SK-N-SH (cell line): ENCODE results near the gene MYOM1. TPM values are rescaled to one million over a fixed set of nuclear protein-coding genes. Genes with fewer than 3 reads are reported as not detected.

ENCODE experiments used
- CTCF ChIA-PET: fragments of 300-600, 350-600 bp; formaldehyde crosslinking; extraction: SDS; loops from one replicate; lab custom pipeline; 2021; lab: Yijun Ruan, JAX
- POLR2A ChIA-PET: fragments of 350-600 bp; sonication (Branson Sonifier 250); formaldehyde crosslinking; extraction: SDS; loops from one replicate; lab custom pipeline; 2020; ENCODE audit warnings: antibody characterized with exemption, inconsistent platforms; lab: Yijun Ruan, JAX
- DNase-seq: peaks from one replicate; pipeline ENCODE4 v3.0.0; 2012
- H2AFZ ChIP-seq: fragments of 200-600 bp; sonication (generic); 2 replicates; pipeline ENCODE4 v1.8.1; 2016; ENCODE audit warnings: antibody characterized with exemption, mild to moderate bottlenecking, low read depth
- H3F3A ChIP-seq: fragments of 200-600 bp; sonication (generic); replicated peaks from 2 replicates; pipeline ENCODE3; 2016; ENCODE audit warnings: antibody characterized with exemption, mild to moderate bottlenecking; ENCODE audit not compliant: insufficient read depth
- H3K27ac ChIP-seq, 2 experiments: fragments of 200-500 bp in 1 of 2; fragments of 200-600 bp in 1 of 2; sonication (Bioruptor generic) in 1 of 2; sonication (generic), shearing (Covaris generic) in 1 of 2; 2 replicates each; pipeline versions ENCODE4 v1.5.1 to v1.6.1; 2014 to 2016; ENCODE audit warnings: low read depth in 2 of 2, inconsistent platforms in 1 of 2, low read length in 1 of 2, mild to moderate bottlenecking in 1 of 2, mixed read lengths in 1 of 2
- H3K27me3 ChIP-seq: fragments of 200-600 bp; sonication (generic), shearing (Covaris generic); 2 replicates; pipeline ENCODE4 v1.6.1; 2016; ENCODE audit warnings: mixed run types; ENCODE audit not compliant: insufficient read depth
- H3K36me3 ChIP-seq, 2 experiments: fragments of 200-500 bp in 1 of 2; fragments of 200-600 bp in 1 of 2; sonication (Bioruptor generic) in 1 of 2; sonication (generic) in 1 of 2; replicated peaks in 1 of 2; 2 replicates each; pipeline versions ENCODE3 to v1.5.1; 2014 to 2016; ENCODE audit warnings: low read length in 1 of 2, mild to moderate bottlenecking in 1 of 2; ENCODE audit not compliant: insufficient read depth in 2 of 2, control insufficient read depth in 1 of 2
- H3K4me1 ChIP-seq, 2 experiments: fragments of 200-500 bp in 1 of 2; fragments of 200-600 bp in 1 of 2; sonication (Bioruptor generic) in 1 of 2; sonication (generic), shearing (Covaris generic) in 1 of 2; 2 replicates each; pipeline versions ENCODE4 v1.5.1 to v1.6.1; 2014 to 2016; ENCODE audit warnings: low read depth in 1 of 2, low read length in 1 of 2, mixed run types in 1 of 2; ENCODE audit not compliant: insufficient read depth in 2 of 2, control insufficient read depth in 1 of 2
- H3K4me2 ChIP-seq: fragments of 200-600 bp; sonication (generic), shearing (Covaris generic); 2 replicates; pipeline ENCODE4 v1.6.1; 2017; ENCODE audit warnings: mixed run types
- H3K4me3 ChIP-seq, 2 experiments: fragments of 200-500 bp in 1 of 2; fragments of 200-600 bp in 1 of 2; sonication (Bioruptor generic) in 1 of 2; sonication (generic), shearing (Covaris generic) in 1 of 2; 2 replicates each; pipeline versions ENCODE4 v1.5.1 to v1.8.1; 2014 to 2016; ENCODE audit warnings: low read depth in 2 of 2, inconsistent platforms in 1 of 2, low read length in 1 of 2, mild to moderate bottlenecking in 1 of 2, mixed read lengths in 1 of 2, moderate library complexity in 1 of 2
- H3K79me2 ChIP-seq: fragments of 200-600 bp; sonication (generic); 2 replicates; pipeline ENCODE4 v1.8.1; 2017; ENCODE audit warnings: mild to moderate bottlenecking; ENCODE audit not compliant: insufficient read depth
- H3K9ac ChIP-seq: fragments of 200-600 bp; sonication (generic); 2 replicates; pipeline ENCODE4 v1.6.1; 2017; ENCODE audit warnings: mixed run types
- H3K9me2 ChIP-seq: fragments of 200-600 bp; sonication (generic); 2 replicates; pipeline ENCODE4 v1.6.1; 2017; ENCODE audit warnings: mixed run types
- H3K9me3 ChIP-seq: fragments of 200-600 bp; sonication (generic); 2 replicates; pipeline ENCODE4 v1.6.1; 2017; ENCODE audit warnings: mixed run types, mild to moderate bottlenecking, moderate library complexity
- H4K20me1 ChIP-seq: fragments of 200-600 bp; sonication (generic); 2 replicates; pipeline ENCODE4 v1.6.1; 2017; ENCODE audit warnings: mild to moderate bottlenecking, mixed run types; ENCODE audit not compliant: insufficient read depth
- CHD2 ChIP-seq: fragments of 150-350 bp; IDR thresholded peaks from 2 replicates; pipeline ENCODE4 v1.6.1; 2018; ENCODE audit warnings: low read length; ENCODE audit not compliant: partially characterized antibody
- EP300 ChIP-seq, 2 experiments: IDR thresholded peaks; 2 replicates each; pipeline versions ENCODE4 v1.4.0 to v1.6.1; 2012; ENCODE audit warnings: borderline replicate concordance in 1 of 2, low read depth in 1 of 2, low read length in 1 of 2
- FOXJ3 ChIP-seq: sonication (generic); formaldehyde crosslinking; IDR thresholded peaks from 2 replicates; pipeline ENCODE4 v1.5.1; 2020; ENCODE audit warnings: mild to moderate bottlenecking, missing genetic modification reagents
- FOXM1 ChIP-seq: IDR thresholded peaks from 2 replicates; pipeline ENCODE4 v1.4.0; 2012; ENCODE audit warnings: low read depth, mild to moderate bottlenecking
- GATA2 ChIP-seq: sonication (generic); formaldehyde crosslinking; IDR thresholded peaks from 2 replicates; pipeline ENCODE4 v1.5.0; 2020; ENCODE audit warnings: mild to moderate bottlenecking, missing genetic modification reagents
- IRF3 ChIP-seq: fragments of 150-350 bp; IDR thresholded peaks from 2 replicates; pipeline ENCODE4 v1.6.1; 2016; ENCODE audit warnings: mild to moderate bottlenecking, low read depth, low read length
- POLR2AphosphoS5 ChIP-seq: IDR thresholded peaks from 2 replicates; pipeline ENCODE4 v1.6.1; 2012; ENCODE audit warnings: low read depth, low read length
- RAD21 ChIP-seq: IDR thresholded peaks from 2 replicates; pipeline ENCODE4 v1.6.1; 2012; ENCODE audit warnings: mild to moderate bottlenecking, low read length
- SIN3A ChIP-seq: IDR thresholded peaks from 2 replicates; pipeline ENCODE4 v1.6.1; 2012; ENCODE audit warnings: low read depth, mild to moderate bottlenecking, low read length, moderate library complexity, borderline replicate concordance
- TCF12 ChIP-seq: IDR thresholded peaks from 2 replicates; pipeline ENCODE4 v1.4.0; 2012
- TEAD4 ChIP-seq: IDR thresholded peaks from 2 replicates; pipeline ENCODE4 v1.4.0; 2012; ENCODE audit warnings: mild to moderate bottlenecking, borderline replicate concordance; ENCODE audit not compliant: insufficient read depth
- ZBTB33 ChIP-seq: IDR thresholded peaks from 2 replicates; pipeline ENCODE4 v1.4.0; 2012; ENCODE audit warnings: low read depth, borderline replicate concordance
- whole genome bisulfite sequencing: methylation state at CpG from one replicate; pipeline ENCODE4 v1.1.6; 2017; ENCODE audit warnings: low lambda C conversion rate; 5-methylcytosine and 5-hydroxymethylcytosine counted together
- polyA plus RNA-seq, 3 experiments: library from polyadenylated mRNA; depleted of rRNA; stranded (reverse); fragments of >200 nt; gene quantifications; 2 replicates each; pipeline ENCODE4 v1.2.3, GENCODE V29; 2012
- TF ChIP-seq, protein P1 (sequence below): fragments of 150-350 bp; IDR thresholded peaks from 2 replicates; pipeline ENCODE4 v1.6.1; 2017; ENCODE audit warnings: antibody characterized with exemption, low read length, low read depth, borderline replicate concordance

MYOM1 gene
- polyA plus RNA-seq, 1 of the 3 experiments (the other 2 are of a cell fraction) = 0.07 TPM

GRCh38 chr18:3111523-3112240 is 108.1 kb downstream of the MYOM1 start:
- no peak for DNase-seq

DNA sequence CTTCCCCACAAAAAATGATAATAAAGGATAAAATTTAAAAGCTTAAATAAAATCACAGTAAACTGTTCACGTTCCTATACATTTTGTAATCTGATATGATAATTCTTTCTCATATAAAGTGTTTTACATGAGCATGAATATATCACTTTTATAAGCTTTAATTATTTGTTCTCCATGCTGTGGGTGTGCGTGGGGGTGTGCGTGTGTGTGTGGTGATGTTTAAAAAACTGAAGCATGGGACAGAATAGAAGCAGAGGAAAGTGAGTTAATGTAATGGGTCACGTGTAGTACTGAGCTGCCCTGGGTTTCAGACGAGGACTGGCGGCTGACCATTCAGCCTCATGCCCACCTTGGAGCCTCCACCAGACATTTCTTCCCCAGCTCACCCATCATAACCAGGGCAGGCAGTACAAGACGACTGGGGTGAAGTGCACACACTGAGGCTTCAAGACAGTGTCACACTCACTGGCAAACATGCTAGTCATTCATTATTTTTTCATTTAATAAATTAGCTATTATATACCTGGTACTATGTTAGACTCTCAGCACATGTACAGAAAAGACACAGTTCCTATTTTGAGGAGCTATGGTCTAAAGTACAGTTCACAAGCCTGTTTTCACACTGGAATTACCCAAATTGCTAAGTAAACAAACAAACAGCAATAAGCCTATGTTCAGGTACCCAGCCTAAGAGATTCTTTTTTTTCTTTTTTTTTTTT is 109.6 kb downstream of the MYOM1 start:
- H4K20me1 ChIP-seq = no peaks in the 10 kb centered on the region
- H3K27ac ChIP-seq = no peak overlapping the region
- H3K9me2 ChIP-seq = no peaks in the 10 kb centered on the region
- no peaks in the 10 kb centered on the region for H3F3A ChIP-seq
- no peak overlapping the region for H3K4me2 ChIP-seq
- H3K79me2 ChIP-seq = no peaks in the 10 kb centered on the region
- TF ChIP-seq IRF3 (no peak), POLR2AphosphoS5 (no peak), TCF12 (no peak), RAD21 (no peak), FOXM1 (no peak), CHD2 (no peak), ZBTB33 (no peak), EP300 (IDR thresholded peaks at IDR 0.05; ENCODE audit: borderline replicate concordance in 1 of 2, low read depth in 1 of 2, low read length in 1 of 2) (no peak), GATA2 (no peak), FOXJ3 (no peak)
- TF ChIP-seq, protein P1, sequence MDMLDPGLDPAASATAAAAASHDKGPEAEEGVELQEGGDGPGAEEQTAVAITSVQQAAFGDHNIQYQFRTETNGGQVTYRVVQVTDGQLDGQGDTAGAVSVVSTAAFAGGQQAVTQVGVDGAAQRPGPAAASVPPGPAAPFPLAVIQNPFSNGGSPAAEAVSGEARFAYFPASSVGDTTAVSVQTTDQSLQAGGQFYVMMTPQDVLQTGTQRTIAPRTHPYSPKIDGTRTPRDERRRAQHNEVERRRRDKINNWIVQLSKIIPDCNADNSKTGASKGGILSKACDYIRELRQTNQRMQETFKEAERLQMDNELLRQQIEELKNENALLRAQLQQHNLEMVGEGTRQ = no peak
- no peak for DNase-seq
- WGBS = 87% methylated on average over 7 of the region's 7 CpGs
- no peaks in the 10 kb centered on the region for H3K27me3 ChIP-seq
- H3K9ac ChIP-seq = no peak overlapping the region
- no peaks in the 10 kb centered on the region for H3K36me3 ChIP-seq
- no peaks in the 10 kb centered on the region for H3K9me3 ChIP-seq
- ChIA-PET POLR2A (no interaction called here), CTCF (interaction anchor here (1.4 to 3.8 kb wide), 2 partner anchors 19 to 22 kb away, joined by 3 to 16 read pairs; no protein-coding TSS in a partner anchor)
- no peak overlapping the region for H2AFZ ChIP-seq
- no peak overlapping the region for H3K4me3 ChIP-seq
- no peaks in the 10 kb centered on the region; a peak in 1 of 4 replicates for H3K4me1 ChIP-seq

More at GRCh38 chr18:3111523-3112240, 108.1 kb downstream of the MYOM1 start:
- CTCF ChIA-PET = no interaction called here
- no peaks in the 10 kb centered on the region for H4K20me1 ChIP-seq
- no peak overlapping the region for H2AFZ ChIP-seq
- H3K4me2 ChIP-seq = no peak overlapping the region
- POLR2A ChIA-PET = no interaction called here
- H3K79me2 ChIP-seq = no peaks in the 10 kb centered on the region
- H3K36me3 ChIP-seq = no peaks in the 10 kb centered on the region
- 73% methylated on average over 6 of the region's 6 CpGs for WGBS
- no peak overlapping the region for H3K27ac ChIP-seq
- H3K4me1 ChIP-seq = no peaks in the 10 kb centered on the region; a peak in 1 of 4 replicates
- H3K4me3 ChIP-seq = no peak overlapping the region
- no peaks in the 10 kb centered on the region for H3F3A ChIP-seq
- TF ChIP-seq TEAD4 (no peak), SIN3A (no peak)
- no peaks in the 10 kb centered on the region for H3K27me3 ChIP-seq
- H3K9ac ChIP-seq = no peak overlapping the region
- no peaks in the 10 kb centered on the region for H3K9me2 ChIP-seq
- no peaks in the 10 kb centered on the region for H3K9me3 ChIP-seq
